Measurements from ENCODE around the gene GPR35.

DNA sequence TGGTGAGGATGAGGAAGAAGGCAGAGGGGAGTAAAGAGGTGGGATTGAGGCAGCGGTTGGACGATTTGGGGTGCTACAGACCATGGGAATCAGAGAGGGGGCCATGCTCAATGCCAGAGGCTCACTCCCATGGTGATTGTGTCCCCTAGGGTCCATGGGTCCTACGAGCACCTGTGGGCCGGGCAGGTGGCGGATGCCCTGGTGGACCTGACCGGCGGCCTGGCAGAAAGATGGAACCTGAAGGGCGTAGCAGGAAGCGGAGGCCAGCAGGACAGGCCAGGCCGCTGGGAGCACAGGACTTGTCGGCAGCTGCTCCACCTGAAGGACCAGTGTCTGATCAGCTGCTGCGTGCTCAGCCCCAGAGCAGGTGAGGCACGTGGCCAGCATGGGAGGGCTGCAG is 33.5 kb upstream of the GPR35 start:
- TF ChIP-seq, protein P1, sequence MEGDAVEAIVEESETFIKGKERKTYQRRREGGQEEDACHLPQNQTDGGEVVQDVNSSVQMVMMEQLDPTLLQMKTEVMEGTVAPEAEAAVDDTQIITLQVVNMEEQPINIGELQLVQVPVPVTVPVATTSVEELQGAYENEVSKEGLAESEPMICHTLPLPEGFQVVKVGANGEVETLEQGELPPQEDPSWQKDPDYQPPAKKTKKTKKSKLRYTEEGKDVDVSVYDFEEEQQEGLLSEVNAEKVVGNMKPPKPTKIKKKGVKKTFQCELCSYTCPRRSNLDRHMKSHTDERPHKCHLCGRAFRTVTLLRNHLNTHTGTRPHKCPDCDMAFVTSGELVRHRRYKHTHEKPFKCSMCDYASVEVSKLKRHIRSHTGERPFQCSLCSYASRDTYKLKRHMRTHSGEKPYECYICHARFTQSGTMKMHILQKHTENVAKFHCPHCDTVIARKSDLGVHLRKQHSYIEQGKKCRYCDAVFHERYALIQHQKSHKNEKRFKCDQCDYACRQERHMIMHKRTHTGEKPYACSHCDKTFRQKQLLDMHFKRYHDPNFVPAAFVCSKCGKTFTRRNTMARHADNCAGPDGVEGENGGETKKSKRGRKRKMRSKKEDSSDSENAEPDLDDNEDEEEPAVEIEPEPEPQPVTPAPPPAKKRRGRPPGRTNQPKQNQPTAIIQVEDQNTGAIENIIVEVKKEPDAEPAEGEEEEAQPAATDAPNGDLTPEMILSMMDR (IDR thresholded peaks at IDR 0.05): no peak
- no peak for TF ChIP-seq POLR2A (IDR thresholded peaks at IDR 0.05)

Data from Peyer's patch (tissue), 4 donors.